ENCODE results near the gene LBX2. TPM values are rescaled to one million over a fixed set of nuclear protein-coding genes. Genes with fewer than 3 reads are reported as not detected.
A peak's percentile ranks its signal among the peaks of the same experiment; 100 is the strongest.

LBX2 gene
- total RNA-seq, 1 experiment from 2014 or later = 0.97 TPM

GRCh38 chr2:74525717-74526648 lies 26.6 kb upstream of the LBX2 start, which contains the start of gene DQX1:
TSS of gene DQX1 (minus strand) at chr2:74526231. CDS start at chr2:74525729, 502 bp downstream.
- DNase-seq (ENCODE audit: low spot score) = no peak

DNA sequence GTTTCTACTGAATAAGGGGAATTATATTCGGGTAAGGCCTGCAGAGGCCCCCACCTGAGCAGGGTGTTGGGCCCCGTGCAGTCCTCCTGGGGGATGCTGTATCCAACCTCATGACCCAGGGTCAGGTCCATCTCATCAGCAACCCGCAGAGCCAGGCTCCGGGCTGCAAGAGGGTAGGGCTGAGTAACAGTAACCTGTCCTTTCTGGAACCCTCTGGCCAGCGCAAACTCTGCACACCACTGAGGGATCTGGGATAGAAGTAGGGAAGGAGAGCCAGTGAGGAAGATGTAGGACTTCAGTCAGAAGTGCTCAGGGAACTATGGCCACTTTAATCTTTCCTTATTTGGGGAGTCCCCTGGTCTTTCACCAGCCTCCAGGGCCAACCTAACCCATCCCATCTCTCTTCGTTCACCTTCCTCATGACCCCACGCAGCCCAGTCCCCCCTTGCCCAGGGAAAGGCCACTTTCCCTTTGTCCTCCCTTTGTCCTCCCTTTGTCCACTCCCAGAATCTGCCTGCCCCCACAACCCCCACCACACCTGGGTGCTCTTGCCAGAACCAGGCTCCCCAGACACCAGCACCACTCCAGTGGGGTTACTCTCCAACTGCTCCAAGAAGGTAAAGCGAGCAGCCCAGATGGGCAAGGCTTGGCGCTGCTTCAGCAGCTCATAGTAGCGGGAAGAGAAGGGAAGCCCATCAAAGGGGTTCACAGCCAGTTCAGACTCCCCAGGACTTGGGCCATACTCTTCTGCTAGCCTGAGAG lies 25.7 kb upstream of the LBX2 start:
- DNase-seq (ENCODE audit: low spot score) = no peak

DNA sequence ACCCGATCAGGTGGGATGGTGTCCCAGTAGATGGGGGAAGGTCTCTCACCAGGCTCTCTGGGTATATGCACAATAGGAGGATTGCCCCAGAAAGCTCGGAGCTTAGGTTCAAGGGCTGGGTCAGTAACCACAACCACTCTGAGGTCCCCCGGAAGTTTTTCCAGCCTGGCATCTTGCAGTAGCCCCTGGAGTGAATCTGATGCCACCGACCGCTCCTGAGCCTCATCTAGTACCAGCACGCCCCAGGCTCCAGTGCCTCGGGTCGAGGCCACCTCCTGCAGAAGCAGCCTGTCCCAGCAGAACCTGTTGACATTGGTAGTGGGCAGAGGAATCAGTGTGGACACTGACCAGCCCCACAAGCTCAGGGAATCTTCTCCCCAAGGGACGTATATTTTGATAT lies 24.6 kb upstream of the LBX2 start:
- no peak for DNase-seq (ENCODE audit: low spot score)

- DNase-seq (ENCODE audit: low spot score) = no peak
Observed at GRCh38 chr2:74522516-74522915, 23.1 kb upstream of the LBX2 start.

DNA sequence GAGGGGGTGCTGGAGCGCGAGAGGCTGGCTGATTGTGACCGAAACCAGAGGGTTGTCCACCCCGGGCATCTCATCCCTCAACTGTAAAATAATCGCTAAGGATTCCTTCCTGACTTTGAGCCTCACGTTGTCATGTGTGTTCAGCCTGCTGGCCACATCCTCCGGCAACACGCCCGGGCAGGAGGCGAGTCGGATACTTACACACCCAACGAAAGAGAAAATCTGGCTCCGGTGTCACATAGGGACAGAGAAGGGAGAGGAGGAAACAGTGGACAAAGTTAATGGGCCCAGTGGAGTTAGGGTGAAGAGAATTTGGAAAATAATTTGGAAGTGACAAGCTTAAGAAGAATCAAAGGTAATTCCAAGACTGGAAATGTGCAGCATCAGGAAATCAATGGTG lies 17.2 kb upstream of the LBX2 start:
- no peak for DNase-seq (ENCODE audit: low spot score)

DNA sequence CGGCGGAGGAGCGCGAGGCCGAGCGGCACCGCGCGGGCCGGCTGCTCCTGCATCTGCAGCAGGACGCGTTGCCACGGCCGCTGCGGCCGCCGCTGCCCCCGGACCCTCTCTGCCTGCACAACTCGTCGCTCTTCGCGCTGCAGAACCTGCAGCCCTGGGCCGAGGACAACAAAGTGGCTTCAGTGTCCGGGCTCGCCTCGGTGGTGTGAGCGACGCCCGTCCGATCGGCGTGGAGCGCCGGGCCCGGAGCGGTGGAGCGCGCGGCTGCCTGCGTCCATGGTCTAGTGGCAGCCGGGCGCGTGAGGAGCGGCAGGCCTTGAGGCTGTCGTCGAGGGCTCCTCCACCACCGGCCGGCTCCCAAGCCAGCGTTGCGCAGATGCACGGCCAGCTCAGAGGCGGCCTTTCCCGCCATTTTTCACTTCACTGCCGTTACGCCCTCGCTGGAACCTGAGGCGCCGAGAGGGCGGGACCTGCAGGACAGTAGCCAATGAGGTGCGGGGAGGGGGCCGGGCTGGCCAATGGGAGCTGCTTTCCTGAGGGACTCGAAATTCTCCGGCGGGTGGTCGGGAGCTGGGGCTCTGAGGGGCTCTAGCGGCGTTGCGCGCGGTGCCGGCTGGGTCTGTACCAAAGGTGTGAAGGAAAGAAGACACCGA lies 16.7 kb upstream of the LBX2 start:
- no peak for DNase-seq (ENCODE audit: low spot score)

DNA sequence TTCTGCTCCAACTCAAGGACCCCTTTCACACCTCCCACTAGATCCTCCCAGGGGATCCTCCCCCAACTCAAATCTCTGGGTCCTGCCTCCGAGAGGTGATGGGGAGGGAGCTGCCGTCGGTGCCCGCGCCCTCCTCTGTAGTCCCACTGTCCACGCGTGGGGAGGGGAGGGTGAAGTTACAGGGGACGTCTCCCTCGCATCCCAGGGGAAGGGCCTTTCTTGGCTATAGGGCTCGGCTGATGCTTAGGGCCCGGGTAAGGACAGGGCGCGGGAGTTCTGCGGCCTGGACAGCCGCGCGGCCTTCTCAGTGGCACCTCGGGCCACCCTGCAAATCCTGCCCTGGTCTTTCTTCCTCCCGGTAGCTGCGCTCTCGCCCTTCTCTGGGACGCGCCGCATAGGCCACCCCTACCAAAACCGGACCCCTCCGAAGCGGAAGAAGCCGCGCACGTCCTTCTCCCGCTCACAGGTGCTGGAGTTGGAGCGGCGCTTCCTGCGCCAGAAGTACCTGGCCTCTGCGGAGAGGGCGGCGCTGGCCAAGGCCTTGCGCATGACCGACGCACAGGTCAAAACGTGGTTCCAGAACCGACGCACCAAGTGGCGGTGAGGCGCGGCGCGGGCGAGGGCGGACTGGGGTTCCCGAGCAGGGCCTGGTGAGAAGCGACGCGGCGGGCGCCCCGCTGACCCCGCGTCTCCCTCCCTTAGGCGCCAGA lies 16.0 kb upstream of the LBX2 start:
- no peak for DNase-seq (ENCODE audit: low spot score)

DNA sequence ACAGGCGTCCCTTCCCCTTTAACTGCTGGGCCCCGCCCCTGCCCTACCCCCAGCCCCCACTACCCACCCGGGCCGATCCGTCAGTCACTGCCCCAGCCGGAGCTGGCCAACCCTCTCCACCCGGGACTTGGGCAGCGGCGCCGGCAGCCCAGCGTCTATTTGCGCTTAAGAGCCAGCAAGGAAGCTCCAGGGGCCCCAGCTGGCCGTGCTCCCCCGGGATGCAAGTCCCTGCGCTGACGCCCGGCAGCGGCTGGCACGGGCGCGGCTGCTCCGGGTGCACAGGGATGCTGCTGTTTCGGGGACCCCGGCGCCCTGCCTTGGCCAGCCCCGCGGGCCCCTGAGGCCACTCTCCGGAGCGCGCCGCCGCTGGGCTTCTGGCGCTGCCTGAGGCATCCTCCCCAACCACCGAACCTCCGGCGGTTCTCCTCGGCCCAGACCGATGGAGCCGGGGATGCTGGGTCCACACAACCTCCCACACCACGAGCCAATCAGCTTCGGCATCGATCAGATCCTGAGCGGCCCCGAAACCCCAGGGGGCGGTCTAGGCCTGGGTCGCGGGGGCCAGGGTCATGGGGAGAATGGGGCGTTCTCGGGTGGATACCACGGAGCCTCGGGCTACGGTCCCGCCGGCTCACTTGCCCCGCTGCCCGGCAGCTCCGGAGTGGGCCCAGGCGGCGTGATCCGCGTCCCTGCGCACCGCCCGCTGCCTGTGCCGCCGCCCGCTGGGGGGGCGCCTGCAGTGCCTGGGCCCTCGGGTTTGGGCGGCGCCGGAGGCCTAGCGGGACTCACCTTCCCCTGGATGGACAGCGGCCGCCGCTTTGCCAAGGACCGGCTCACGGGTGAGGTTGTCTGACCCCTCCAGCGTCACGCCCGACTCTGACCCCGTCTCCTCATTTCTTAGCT lies 15.2 kb upstream of the LBX2 start, which contains the start of gene TLX2:
Gene TLX2, plus strand, starts transcription at position 83 of the 903 bp plus-strand sequence. Its CDS starts 357 bp downstream, at position 440.
- DNase-seq (ENCODE audit: low spot score) = no peak

DNA sequence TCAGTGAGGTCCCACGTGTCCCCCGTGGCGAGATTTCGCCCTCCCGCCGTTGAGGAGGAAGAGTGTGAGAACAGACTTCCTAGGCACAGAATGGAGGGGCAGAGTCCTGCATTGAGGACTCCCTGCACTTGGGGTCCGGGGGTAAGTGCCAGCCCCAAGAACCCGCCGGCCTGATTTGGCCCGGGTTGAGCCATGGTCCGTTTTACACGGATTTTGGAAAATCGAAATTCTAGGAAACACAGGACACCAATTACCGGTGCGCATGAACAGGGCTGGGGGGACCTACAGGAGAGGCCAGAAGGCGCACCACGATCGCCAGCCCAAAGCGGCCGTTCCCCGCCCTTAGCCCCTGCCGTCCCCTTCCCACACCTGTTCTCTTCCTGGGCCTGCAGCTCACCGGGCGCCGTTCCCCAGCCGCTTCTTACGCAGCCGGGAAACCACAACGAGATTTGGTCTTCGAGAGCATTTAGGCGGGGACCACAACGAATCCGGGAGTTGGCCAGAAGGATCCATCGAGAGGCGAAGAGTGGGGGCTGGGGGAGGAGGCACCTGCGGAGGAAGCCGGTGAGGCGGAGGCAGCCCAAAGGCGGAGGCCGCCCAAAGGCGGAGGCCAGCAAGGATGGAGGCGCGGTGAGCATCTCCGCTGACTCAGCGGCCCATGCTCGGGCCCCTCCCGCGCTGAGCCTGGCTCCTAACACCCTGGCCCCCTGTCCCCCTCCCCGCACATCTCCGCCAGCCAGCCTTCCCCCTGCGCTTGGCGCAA lies 14.4 kb upstream of the LBX2 start:
- no peak for DNase-seq (ENCODE audit: low spot score)

- no peak for DNase-seq (ENCODE audit: low spot score)
Observed at GRCh38 chr2:74512744-74513604, 13.6 kb upstream of the LBX2 start.

- DNase-seq (ENCODE audit: low spot score) = no peak
Observed at GRCh38 chr2:74511104-74511989, 11.9 kb upstream of the LBX2 start.

GRCh38 chr2:74510272-74510671 lies 10.9 kb upstream of the LBX2 start:
- DNase-seq (ENCODE audit: low spot score) = no peak

- no peak for DNase-seq (ENCODE audit: low spot score)
Observed at GRCh38 chr2:74507926-74508520, 8.6 kb upstream of the LBX2 start.

- peak; percentile 96 for DNase-seq (ENCODE audit: low spot score)
Observed at GRCh38 chr2:74507145-74507925, 7.9 kb upstream of the LBX2 start, which contains the start of gene PCGF1. TSS of gene PCGF1 (minus strand) at chr2:74507695. CDS start at chr2:74507668, 27 bp downstream.

DNA sequence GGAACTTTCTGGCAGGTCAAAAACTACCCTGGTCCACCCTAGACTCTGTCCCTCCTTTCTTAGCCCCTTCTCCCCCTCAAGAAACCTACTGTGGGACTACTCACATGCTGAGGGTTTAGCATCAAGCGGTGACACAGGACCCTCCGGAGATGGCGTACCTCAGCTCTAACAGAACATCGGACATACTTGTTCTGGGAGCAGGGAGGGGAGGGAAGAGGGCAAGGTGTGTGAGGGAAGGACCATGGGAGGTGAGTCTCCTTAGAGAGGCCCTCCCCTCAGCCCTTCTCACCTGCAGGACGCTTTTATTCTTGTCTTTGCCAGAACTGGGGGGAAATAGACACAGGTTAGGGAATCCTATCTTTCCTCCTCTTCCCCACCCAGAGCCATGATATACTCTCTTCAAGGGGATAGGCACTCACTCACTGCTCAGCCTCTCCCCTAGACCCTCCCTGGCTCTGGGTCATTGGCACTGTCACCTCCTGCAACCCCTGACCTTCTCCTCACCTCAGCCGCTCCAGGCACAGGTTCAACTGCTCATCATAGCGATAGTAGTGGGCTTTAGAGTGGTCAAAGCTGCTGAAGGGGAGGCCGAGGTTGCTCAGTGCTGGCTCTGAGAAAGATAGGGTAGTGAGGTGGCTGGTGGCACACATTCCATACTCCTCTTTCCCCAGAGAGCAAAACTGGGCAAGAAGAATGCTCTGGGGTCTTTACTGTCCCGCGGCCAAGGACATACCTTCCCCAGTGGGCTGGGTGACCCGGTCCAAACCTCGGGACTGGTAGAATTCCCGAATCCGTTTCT lies 6.2 kb upstream of the LBX2 start:
- DNase-seq (ENCODE audit: low spot score) = no peak

Measured in H4 (cell line).